Measurements from ENCODE around the gene FAM83G.

- TF ChIP-seq CTCF (IDR thresholded peaks at IDR 0.05; ENCODE audit: insufficient read depth, low read depth, low read length) = no peak
- no peak for TF ChIP-seq EZH2 (IDR thresholded peaks at IDR 0.05; ENCODE audit: insufficient read depth, low read length)
These were observed 41.2 kb downstream of the FAM83G start for GRCh38 chr17:18963126-18964017.

Measured in astrocyte (in vitro differentiated cells and primary cell).